ENCODE data around the gene SCOC.

Gene SCOC

DNA sequence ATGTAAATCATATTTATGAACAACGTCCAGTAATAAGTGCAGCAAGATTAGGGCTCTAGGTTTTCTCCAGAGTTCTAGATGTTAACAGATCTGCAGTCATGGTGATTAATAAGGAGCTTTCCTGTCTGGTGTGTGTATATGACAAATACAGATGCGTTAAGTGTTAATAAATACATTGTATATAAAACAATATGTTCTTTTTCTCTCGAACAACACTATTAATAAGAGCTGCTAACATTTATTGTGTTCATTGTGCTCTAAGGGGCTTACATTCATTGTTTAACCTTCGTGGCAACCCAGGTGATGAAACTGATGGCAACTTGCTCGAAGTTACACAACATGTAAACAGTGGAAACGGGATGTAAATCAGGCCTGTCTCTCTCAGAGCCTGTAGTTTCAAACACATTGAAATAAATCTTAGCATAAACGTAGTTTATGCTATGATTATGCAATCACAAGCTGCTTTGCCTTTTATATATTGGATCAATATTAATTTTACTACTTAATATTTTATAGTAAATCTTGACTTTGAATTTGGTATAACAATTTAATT is 54.5 kb downstream of the SCOC start:
- in situ Hi-C loops (cut with HindIII; ENCODE audit: low sequenced_read_pairs), result no loop called here
- peak overlapping the region; percentile 57 for H3K4me3 ChIP-seq (ENCODE audit: low read depth, low read length)

More for the DNA sequence above, 54.5 kb downstream of the SCOC start:
- no peak for TF ChIP-seq CTCF (IDR thresholded peaks at IDR 0.05; ENCODE audit: low read depth, low read length)
- DNase-seq (ENCODE audit: low read depth, low spot score), result no peak

Measured in astrocyte of the spinal cord (primary cell).